ENCODE measurements around the gene ARL17A. TPM values are rescaled to one million over a fixed set of nuclear protein-coding genes. Genes with fewer than 3 reads are reported as not detected.
"Not testable (repeated sequence)": the region's sequence is repeated elsewhere in the genome, so short reads cannot be mapped to it uniquely, and the experiment has no call there.

Gene ARL17A
- polyA plus RNA-seq, 4 donors = 17.8 to 62.2 (median 37.7) TPM

DNA sequence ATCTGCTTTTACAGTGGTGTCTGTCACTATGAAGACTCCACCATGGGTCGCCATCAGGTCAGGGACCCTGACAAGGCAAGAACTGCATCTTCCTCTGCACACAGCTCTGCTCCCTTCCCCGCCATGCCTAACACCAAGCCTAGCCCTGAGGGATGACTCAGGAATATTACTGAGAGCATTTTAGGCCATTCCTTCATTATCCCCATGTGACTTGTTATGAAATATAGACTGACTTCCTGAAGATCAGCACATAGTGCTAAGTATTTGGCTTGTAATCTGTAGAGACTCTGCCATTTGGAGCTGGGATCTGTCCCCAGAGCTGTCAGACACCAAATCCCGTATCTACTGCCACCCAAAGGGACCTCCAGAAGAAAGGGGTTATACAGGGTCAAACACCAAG is 19.4 kb downstream of the ARL17A start:
- not testable (repeated sequence) for DNase-seq (ENCODE audit: low read depth in 4 of 4, low spot score in 2 of 4)

DNA sequence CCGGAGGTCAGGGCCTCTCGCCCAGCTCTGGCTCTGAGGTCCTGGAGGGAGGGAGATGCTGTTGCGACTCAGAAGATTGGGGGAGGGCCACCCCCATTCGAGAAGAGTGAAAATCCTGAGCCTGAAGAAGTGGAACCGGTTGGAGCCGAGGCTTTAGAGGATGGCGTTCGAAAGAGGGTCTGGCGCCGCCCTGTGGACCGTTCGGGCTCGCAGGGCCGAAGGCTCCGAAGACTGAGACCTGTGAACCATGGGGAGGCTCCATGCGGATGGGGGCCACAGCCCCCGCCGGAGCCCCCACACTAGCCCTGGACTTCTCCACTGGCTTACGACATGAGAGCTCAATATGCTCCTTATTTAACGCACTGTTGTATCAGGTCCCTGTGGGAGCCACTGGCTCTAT is 20.3 kb downstream of the ARL17A start:
- not testable (repeated sequence) for DNase-seq (ENCODE audit: low read depth in 4 of 4, low spot score in 2 of 4)

GRCh38 chr17:46548607-46549006 is 30.9 kb downstream of the ARL17A start:
- DNase-seq (ENCODE audit: low read depth in 4 of 4, low spot score in 2 of 4) = not testable (repeated sequence)

DNA sequence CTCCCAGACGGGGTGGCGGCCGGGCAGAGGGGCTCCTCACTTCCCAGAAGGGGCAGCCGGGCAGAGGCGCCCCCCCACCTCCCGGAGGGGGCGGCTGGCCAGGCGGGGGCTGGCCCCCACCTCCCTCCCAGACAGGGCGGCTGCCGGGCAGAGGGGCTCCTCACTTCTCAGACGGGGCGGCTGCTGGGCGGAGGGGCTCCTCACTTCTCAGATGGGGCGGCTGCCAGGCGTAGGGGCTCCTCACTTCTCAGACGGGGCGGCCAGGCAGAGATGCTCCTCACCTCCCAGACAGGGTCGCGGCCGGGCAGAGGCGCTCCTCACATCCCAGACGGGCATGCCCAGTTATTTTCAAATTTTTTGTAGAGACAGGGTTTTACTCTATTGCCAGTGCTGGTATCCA is 44.8 kb downstream of the ARL17A start:
- DNase-seq (ENCODE audit: low read depth in 4 of 4, low spot score in 2 of 4) = not testable (repeated sequence)

GRCh38 chr17:46512168-46512567 is 67.3 kb downstream of the ARL17A start, which contains the start of gene LRRC37A2:
LRRC37A2 (plus strand) TSS chr17:46512468; CDS start chr17:46512713, 245 bp downstream.
- not testable (repeated sequence) for DNase-seq (ENCODE audit: low read depth in 4 of 4, low spot score in 2 of 4)

DNA sequence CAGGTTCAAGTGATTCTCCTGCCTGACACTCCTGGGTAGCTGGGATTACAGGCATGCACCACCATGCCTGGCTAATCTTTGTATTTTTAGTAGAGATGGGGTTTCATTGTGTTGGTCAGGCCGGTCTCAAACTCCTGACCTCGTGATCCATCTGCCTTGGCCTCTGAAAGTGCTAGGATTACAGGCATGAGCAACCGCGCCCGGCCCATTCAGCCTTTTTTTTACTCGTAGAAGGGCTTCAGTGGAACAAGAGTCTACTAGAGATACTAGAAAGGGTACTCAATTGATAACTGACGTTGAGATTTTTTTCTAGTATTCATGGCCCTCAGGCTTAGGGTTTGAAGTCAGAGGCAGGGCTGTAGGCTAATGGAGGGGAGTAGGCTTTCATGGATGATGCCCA is 73.6 kb downstream of the ARL17A start:
- DNase-seq (ENCODE audit: low read depth in 4 of 4, low spot score in 2 of 4) = not testable (repeated sequence)

GRCh38 chr17:46499437-46500139 is 79.9 kb downstream of the ARL17A start:
- not testable (repeated sequence) for DNase-seq (ENCODE audit: low read depth in 4 of 4, low spot score in 2 of 4)

GRCh38 chr17:46492021-46492420 is 87.5 kb downstream of the ARL17A start:
- not testable (repeated sequence) for DNase-seq (ENCODE audit: low read depth in 4 of 4, low spot score in 2 of 4)

GRCh38 chr17:46481310-46481709 is 98.2 kb downstream of the ARL17A start:
- DNase-seq (ENCODE audit: low read depth in 4 of 4, low spot score in 2 of 4) = not testable (repeated sequence)

GRCh38 chr17:46478823-46479222 is 100.7 kb downstream of the ARL17A start:
- not testable (repeated sequence) for DNase-seq (ENCODE audit: low read depth in 4 of 4, low spot score in 2 of 4)

- DNase-seq (ENCODE audit: low read depth in 4 of 4, low spot score in 2 of 4) = not testable (repeated sequence)
Observed at GRCh38 chr17:46475583-46475982, 103.9 kb downstream of the ARL17A start.

DNA sequence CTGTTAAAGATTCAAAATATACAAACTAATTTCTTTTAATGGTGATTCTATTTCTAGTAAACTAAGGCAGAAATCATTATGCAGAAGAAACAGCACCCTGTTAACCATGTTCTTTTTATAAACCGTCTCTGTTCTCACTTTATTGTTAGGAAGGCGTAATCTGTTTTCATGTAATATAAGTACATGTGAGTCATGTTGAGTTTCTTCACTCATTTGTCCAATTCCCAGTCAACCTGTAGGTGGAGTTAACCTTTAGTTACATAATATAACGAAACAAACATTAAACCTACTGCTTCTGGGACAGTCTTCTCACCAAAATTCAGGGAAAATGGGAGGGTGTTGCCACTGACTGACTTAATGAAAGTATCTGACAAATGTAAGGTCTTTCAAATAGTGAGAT is 105.0 kb downstream of the ARL17A start:
- DNase-seq (ENCODE audit: low read depth in 4 of 4, low spot score in 2 of 4) = not testable (repeated sequence)

GRCh38 chr17:46467618-46468017 is 111.9 kb downstream of the ARL17A start:
- DNase-seq (ENCODE audit: low read depth in 4 of 4, low spot score in 2 of 4) = not testable (repeated sequence)

Other genes with a start within 250 kb of the ARL17A start
- 10 to 100 TPM; 10.3 to 22.6 (median 17.2) TPM for gene ARL17B, start 217.9 kb downstream of the ARL17A start, polyA plus RNA-seq (ENCODE audit: insufficient read length in 4 of 4)
- 10 to 100 TPM; 17.5 to 68.0 (median 40.8) TPM for gene LRRC37A2, start 67.2 kb downstream of the ARL17A start, polyA plus RNA-seq (ENCODE audit: insufficient read length in 4 of 4)
- 10 to 100 TPM; 29.0 to 40.5 (median 35.0) TPM for gene NSF, start 11.0 kb upstream of the ARL17A start, polyA plus RNA-seq (ENCODE audit: insufficient read length in 4 of 4)
- 1 to 10 TPM; 1.4 to 2.3 (median 1.8) TPM for gene WNT3, start 239.0 kb upstream of the ARL17A start, polyA plus RNA-seq (ENCODE audit: insufficient read length in 4 of 4)

Measured in left renal cortex interstitium (tissue), 4 donors.